ENCODE measurements around the gene NBPF4.
"Not testable (repeated sequence)": the region's sequence is repeated elsewhere in the genome, so short reads cannot be mapped to it uniquely, and the experiment has no call there.

Gene NBPF4

DNA sequence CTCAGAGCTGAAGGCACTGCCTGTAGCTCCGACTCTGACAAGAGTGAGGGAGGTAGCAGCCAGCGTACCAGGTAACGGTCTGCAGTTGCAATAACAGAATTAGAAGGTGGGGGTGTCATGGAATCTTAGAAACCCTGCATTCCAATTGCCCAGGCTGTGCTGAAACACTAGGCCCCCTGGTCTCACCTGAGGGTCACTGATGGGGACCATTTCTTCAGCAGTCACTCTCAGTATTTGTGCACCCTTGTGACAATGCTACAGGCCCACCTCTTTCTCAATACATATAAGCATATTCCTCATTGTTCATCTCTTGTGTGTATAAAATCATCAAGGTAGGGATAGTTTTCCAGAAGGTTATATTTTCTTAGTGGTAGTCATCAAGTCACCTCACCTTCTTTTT, at the start of gene NBPF4:
Gene NBPF4, minus strand, starts transcription at position 101 of the 400 bp plus-strand sequence. CDS start 315 bp downstream, outside the sequence.
- not testable (repeated sequence) for DNase-seq (ENCODE audit: low spot score)

DNA sequence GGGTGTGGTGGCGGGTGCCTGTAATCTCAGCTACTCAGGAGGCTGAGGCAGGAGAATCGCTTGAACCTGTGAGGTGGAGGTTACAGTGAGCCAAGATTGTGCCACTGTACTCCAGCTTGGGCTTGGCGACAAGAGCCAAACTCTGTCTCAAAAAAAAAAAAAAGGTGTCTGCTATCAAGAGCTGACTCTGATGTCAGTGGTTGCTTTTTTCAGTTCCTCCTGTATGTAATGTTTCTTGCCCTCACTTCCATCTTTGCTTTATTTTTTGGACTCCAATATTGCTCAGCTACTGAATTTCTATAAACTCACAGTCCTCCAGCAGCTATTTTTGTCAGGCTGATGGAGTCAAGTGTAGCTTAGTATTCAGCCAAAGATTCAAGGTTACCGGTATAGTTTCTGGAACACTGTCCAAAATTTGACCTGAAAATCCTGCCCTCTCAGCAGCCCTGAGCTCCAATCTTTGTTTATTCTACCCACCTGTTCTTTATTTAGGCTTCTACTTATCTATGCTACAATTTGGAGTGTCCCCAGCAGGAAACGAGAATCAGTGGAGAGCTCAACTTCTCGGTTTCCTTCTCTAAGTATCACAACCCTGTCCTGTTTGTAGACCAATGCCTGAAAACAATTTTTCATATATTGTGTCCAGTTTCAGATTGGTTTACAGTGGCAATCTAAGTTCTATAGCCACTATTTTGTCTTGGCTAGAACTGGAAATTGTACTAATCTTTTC, 38.8 kb upstream of the NBPF4 start:
- not testable (repeated sequence) for DNase-seq (ENCODE audit: low spot score)

GRCh38 chr1:108272485-108273327, 28.8 kb upstream of the NBPF4 start:
- not testable (repeated sequence) for DNase-seq (ENCODE audit: low spot score)

DNA sequence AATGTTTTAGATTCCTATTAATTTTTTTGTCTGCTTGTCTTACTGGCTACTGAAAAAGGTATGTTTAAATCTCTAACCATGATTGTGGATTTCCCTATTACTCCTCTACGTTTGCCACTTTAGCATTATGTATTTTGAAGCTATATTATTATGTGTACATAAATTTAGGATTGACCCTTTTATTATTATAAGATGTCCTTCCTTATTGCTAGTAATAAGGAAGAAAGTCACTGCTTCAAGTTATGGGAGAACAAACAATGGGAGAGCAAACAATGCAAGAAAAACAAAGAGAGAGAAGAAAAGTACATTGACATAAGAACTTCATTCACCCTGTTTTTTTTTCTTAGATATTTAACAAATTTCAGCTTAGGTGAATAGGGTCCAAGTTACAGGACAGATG, 23.2 kb upstream of the NBPF4 start:
- not testable (repeated sequence) for DNase-seq (ENCODE audit: low spot score)

- not testable (repeated sequence) for DNase-seq (ENCODE audit: low spot score)
These were observed 18.1 kb upstream of the NBPF4 start for GRCh38 chr1:108261967-108262366.

GRCh38 chr1:108261519-108261918, 17.6 kb upstream of the NBPF4 start:
- DNase-seq (ENCODE audit: low spot score) = not testable (repeated sequence)

DNA sequence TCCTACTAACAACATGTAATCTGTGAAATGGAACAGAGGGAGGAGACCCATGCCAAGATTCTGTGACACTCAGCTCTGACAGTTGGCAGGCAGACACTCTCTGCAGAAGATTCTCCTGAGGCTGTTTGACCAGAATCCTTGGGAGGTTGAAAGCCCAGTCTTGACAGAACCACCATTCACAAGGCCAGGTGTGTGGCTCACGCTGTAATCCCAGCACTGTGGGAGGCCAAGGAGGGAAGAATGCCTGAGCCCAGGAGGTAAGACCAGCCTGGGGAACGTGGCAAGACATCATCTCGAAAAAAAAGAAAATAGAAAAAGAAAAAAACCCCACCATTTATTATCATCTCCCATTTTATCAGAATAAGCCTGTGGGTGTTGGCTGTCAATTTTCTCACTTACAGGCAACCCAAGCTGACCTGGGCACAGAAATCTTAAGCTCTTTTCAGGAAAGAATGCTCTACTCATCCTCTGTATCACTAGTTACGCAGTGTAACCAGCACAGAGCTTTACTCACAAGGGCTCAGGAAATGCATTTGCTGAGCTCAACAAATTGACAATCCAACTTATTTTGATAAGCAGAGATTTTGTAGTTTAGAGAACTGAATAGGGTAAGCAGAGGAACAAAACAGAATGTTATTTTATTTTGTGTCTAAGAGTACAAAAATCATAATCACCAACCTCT, 16.8 kb upstream of the NBPF4 start:
- DNase-seq (ENCODE audit: low spot score) = not testable (repeated sequence)

DNA sequence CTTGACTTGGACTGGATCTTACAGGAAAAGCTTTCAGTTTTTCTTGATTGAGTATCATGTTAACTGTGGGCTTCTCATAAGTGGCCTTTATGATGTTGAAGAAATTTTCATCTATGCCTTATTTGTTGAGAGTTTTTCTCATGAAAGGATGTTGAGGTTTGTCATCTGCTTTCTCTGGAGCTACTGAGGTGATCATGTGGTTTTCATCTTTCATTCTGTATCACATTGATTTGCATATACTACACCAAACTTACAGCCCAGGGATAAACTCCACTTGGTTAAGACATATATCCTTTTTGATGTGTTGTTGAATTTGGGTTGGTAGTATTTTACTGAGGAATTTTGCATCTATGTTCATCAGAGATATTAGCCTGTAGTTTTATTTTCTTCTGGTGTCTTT, 11.6 kb upstream of the NBPF4 start:
- not testable (repeated sequence) for DNase-seq (ENCODE audit: low spot score)

DNA sequence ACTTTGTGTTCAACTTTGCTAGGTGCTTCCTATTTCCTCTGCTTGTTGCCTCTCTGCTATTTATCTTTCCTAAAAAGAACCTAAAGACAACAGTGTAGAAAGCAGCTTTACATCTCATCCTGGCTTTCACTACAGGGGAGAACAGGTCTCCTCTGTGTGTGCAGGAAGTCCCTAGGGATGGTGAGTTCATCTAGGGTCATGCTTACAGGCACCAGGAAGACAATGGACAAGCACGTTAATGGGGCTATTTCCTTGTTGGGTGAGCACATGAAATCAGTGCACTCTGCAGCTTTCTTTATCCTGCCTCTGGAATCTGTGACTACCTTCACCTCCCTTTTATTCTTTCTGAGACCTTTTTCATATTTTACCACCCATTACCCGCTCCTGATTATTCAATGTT, 4.5 kb downstream of the NBPF4 start:
- not testable (repeated sequence) for DNase-seq (ENCODE audit: low spot score)

GRCh38 chr1:108235308-108235707, 8.6 kb downstream of the NBPF4 start:
- DNase-seq (ENCODE audit: low spot score) = not testable (repeated sequence)

DNA sequence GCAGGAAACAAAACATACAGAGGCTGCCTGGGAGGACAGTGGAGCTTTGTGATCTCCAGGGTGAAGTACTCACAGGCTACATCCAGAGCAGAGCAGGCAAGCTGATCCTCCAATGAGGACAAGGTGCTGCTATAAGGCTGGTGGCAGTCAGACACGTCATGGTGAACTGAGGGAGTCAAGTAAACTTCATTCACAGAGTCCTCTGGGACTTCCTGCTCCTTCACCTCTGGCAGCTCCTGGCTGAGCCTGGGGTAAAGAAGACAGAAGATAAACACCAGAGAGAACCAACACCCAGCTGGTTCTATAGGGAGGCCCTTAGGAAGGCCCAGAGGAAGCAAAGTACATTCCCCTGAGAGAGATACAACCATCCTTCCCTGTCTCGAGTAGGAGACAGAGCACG, 11.7 kb downstream of the NBPF4 start:
- DNase-seq (ENCODE audit: low spot score) = not testable (repeated sequence)

DNA sequence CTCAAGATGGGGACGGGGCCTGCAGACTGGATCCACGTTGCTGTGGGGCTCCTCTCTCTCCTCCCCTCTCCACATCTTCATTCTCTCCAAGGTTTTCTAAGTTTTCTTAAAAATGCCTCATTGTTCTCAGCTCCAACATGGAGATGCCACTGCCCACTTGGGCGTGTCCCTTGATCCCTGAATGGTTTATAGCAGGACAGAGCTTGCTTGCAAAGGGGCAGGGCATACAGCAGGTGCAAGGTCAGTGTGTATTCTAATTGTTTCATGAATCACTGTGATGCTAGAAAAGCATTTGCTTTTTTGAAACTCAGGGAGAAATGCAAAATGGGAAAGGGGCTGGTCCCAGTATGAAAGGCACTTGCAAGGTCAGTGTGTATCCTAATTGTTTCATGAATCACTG, 13.9 kb downstream of the NBPF4 start:
- DNase-seq (ENCODE audit: low spot score) = not testable (repeated sequence)

GRCh38 chr1:108227772-108228171, 16.1 kb downstream of the NBPF4 start:
- DNase-seq (ENCODE audit: low spot score) = not testable (repeated sequence)

DNA sequence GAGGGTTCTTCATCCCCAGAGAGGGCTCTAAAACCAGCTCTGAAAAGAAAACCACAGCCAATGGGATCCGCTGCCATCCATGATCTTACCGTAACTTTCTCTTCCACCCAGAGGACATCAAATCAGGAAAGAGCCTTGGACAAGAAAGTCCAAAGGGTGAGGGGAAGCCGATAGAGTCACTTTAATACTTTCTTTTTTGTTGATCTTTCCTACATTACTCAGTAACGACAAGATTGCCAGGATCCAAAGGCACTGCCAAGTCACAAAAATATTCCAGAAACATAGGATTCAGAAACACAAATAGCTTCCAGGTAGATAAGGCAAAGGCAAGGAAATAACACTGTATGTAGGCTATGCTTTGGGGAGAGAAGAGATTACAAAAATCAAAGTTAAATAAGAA, 17.0 kb downstream of the NBPF4 start:
- DNase-seq (ENCODE audit: low spot score) = not testable (repeated sequence)

DNA sequence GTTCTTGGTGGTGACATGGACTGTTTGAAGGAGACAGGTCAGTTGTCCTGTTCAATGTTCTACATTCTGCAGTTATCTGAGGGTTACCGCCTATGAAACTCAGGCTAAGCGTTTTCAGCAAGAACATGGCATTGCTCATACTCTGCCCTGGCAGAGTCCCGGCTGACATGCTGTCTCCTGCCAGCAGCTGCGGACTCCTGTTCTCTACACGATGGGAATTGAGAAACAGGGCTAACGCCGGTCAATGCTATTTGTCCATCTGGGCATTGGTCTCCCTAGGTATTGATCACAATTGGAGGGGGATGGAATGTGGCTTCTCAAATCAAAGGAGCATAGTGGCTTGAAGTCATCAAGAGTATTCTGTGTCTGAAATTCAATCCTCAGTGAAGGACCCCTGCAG, 20.6 kb downstream of the NBPF4 start:
- not testable (repeated sequence) for DNase-seq (ENCODE audit: low spot score)

GRCh38 chr1:108217515-108218174, 26.2 kb downstream of the NBPF4 start:
- not testable (repeated sequence) for DNase-seq (ENCODE audit: low spot score)

GRCh38 chr1:108217007-108217406, 26.9 kb downstream of the NBPF4 start:
- not testable (repeated sequence) for DNase-seq (ENCODE audit: low spot score)

GRCh38 chr1:108216028-108216890, 27.6 kb downstream of the NBPF4 start:
- DNase-seq (ENCODE audit: low spot score) = not testable (repeated sequence)

GRCh38 chr1:108214641-108215465, 29.0 kb downstream of the NBPF4 start:
- DNase-seq (ENCODE audit: low spot score) = not testable (repeated sequence)

DNA sequence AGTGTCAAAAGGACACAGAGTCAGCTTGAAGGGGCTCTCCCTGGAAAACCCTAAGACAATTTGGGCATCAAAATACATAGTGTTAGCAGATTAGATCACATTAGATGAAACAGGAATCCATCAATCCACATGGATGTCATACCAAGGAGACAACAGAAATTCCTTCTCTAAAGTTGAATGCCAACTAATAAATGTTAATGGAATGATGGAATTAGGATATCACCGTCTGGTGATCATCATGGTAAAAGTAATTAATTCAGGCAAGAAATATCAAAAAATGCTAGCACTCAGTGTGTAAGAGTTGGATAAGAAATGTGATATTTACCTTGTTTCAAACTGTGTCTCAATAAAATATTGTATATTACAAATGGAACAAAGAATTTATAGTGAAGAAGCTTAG, 32.9 kb downstream of the NBPF4 start:
- no peak for DNase-seq (ENCODE audit: low spot score)

All from iPS-NIHi11 (cell line).